Measurements from ENCODE around the gene SHPK.

Gene SHPK

GRCh38 chr17:3558603-3559269 lies 77.3 kb downstream of the SHPK start:
- Mint-ChIP-seq H3K36me3 (ENCODE audit: low read depth) (peaks cover 6% of the 10 kb centered on the region), H3K4me3 (no peak overlapping the region), H3K27ac (peak overlapping the region; percentile 51), H3K4me1 (peaks cover 12% of the 10 kb centered on the region), H3K27me3 (ENCODE audit: low read depth, poor library complexity) (peaks cover 14% of the 10 kb centered on the region), H3K9me3 (peaks cover 7% of the 10 kb centered on the region)
- no peak for TF ChIP-seq CTCF (IDR thresholded peaks at IDR 0.05)
- no peak for DNase-seq

Data from nephron progenitor cell (in vitro differentiated cells).